Activated CD8-positive, alpha-beta T cell treated with anti-CD3 and anti-CD28 coated beads, Interleukin-2, amount 10 ng/mL, durations not matched to agents 7 days and 5 days (primary cell): Measurements from ENCODE around the gene PITPNM1. TPM values are rescaled to one million over a fixed set of nuclear protein-coding genes. Genes with fewer than 3 reads are reported as not detected.

Experiments used
- ATAC-seq: fragments of 150-1000 bp; cut with Tn5 transposase; one replicate; pipeline ENCODE4 v1.10.0; 2021; ENCODE audit warnings: moderate library complexity
- CTCF ChIA-PET: fragments of 350-600 bp; sonication (Branson Sonifier 250); formaldehyde crosslinking; loops from one replicate; lab custom pipeline; 2021; ENCODE audit warnings: antibody characterized with exemption; lab: Charles Lee
- POLR2A ChIA-PET: fragments of 350-600 bp; sonication (Branson Sonifier 250); formaldehyde crosslinking; loops from one replicate; lab custom pipeline; 2021; ENCODE audit warnings: antibody characterized with exemption; lab: Charles Lee
- DNase-seq: peaks from one replicate; pipeline ENCODE4 v3.0.0-alpha.2; 2020
- H3K27ac Mint-ChIP-seq: one replicate; pipeline ENCODE4 v1.8.0; 2021; ENCODE audit warnings: mild to moderate bottlenecking, mixed read lengths
- H3K27me3 Mint-ChIP-seq: one replicate; pipeline ENCODE4 v1.8.0; 2021; ENCODE audit warnings: low read depth, mixed read lengths
- H3K36me3 Mint-ChIP-seq: one replicate; pipeline ENCODE4 v1.8.0; 2021; ENCODE audit warnings: low read depth, mixed read lengths
- H3K4me1 Mint-ChIP-seq: one replicate; pipeline ENCODE4 v1.8.0; 2021; ENCODE audit warnings: low read depth, mixed read lengths
- H3K4me3 Mint-ChIP-seq: one replicate; pipeline ENCODE4 v1.8.0; 2021; ENCODE audit warnings: mild to moderate bottlenecking, mixed read lengths
- H3K9me3 Mint-ChIP-seq: one replicate; pipeline ENCODE4 v1.8.0; 2022; ENCODE audit warnings: mixed read lengths; ENCODE audit not compliant: insufficient read depth
- total RNA-seq, 2 experiments: library from RNA; stranded (reverse); gene quantifications; one replicate each; pipeline ENCODE4 v1.2.3, GENCODE V29; 2021

PITPNM1 gene
- total RNA-seq, 2 experiments from 2014 or later = 110 to 117 TPM

- ChIA-PET CTCF (interaction anchor here (0.7 to 1.2 kb wide), 5 partner anchors 23 to 162 kb away, joined by 3 to 4 read pairs (median 4); partner anchors contain the start of genes PPP1CA and PTPRCAP), POLR2A (interaction anchor here (0.7 to 2.1 kb wide), 6 partner anchors 21 to 106 kb away, joined by 3 to 11 read pairs (median 6); partner anchors contain the start of genes PPP1CA and PTPRCAP)
- H3K27ac Mint-ChIP-seq = peak overlapping the region; percentile 94
- peaks cover 24% of the 10 kb centered on the region for H3K36me3 Mint-ChIP-seq
- H3K27me3 Mint-ChIP-seq = peaks cover 6% of the 10 kb centered on the region
- ATAC-seq = no peak
- DNase-seq = no peak
- peaks cover 40% of the 10 kb centered on the region for H3K4me1 Mint-ChIP-seq
- H3K9me3 Mint-ChIP-seq = no peaks in the 10 kb centered on the region
- peak overlapping the region; percentile 89 for H3K4me3 Mint-ChIP-seq
These were observed 2.2 kb upstream of the PITPNM1 start for GRCh38 chr11:67507242-67507863.

GRCh38 chr11:67506426-67507051 lies 1.4 kb upstream of the PITPNM1 start:
- Mint-ChIP-seq H3K4me3 (peak overlapping the region; percentile 89), H3K4me1 (peaks cover 40% of the 10 kb centered on the region), H3K36me3 (peaks cover 30% of the 10 kb centered on the region), H3K27ac (peak overlapping the region; percentile 94), H3K9me3 (no peaks in the 10 kb centered on the region), H3K27me3 (peaks cover 6% of the 10 kb centered on the region)
- ChIA-PET CTCF (interaction anchor here (0.6 to 2.3 kb wide), 9 partner anchors 18 to 161 kb away, joined by 3 to 10 read pairs (median 4); partner anchors contain the start of genes PPP1CA and PTPRCAP), POLR2A (interaction anchor here (0.6 to 2.1 kb wide), 6 partner anchors 20 to 69 kb away, joined by 3 to 11 read pairs (median 6); partner anchors contain the start of gene PTPRCAP)
- DNase-seq (no peak), ATAC-seq (no peak)

- ChIA-PET CTCF (interaction anchor here (0.6 to 2.3 kb wide), 16 partner anchors 18 to 153 kb away, joined by 3 to 10 read pairs (median 4); partner anchors contain the start of genes AIP, PPP1CA, PTPRCAP and RAD9A), POLR2A (interaction anchor here (0.6 to 2.0 kb wide), 8 partner anchors 17 to 104 kb away, joined by 3 to 12 read pairs (median 6); partner anchors contain the start of genes AIP, PPP1CA and PTPRCAP)
- Mint-ChIP-seq H3K4me3 (peak overlapping the region; percentile 89), H3K27me3 (peaks cover under 1% of the 10 kb centered on the region), H3K4me1 (peaks cover 45% of the 10 kb centered on the region), H3K27ac (peak overlapping the region; percentile 94), H3K9me3 (no peaks in the 10 kb centered on the region), H3K36me3 (peaks cover 37% of the 10 kb centered on the region)
- DNase-seq (peak; percentile 90), ATAC-seq (peak; percentile 50)
These were observed 638 bp upstream of the PITPNM1 start for GRCh38 chr11:67505605-67506396.

- peaks cover 48% of the 10 kb centered on the region for H3K4me1 Mint-ChIP-seq
These were observed 886 bp downstream of the PITPNM1 start for GRCh38 chr11:67504005-67504949.

GRCh38 chr11:67503119-67504004 lies 1.8 kb downstream of the PITPNM1 start:
- POLR2A ChIA-PET = interaction anchor here (1.9 kb wide), 1 partner anchor 65 kb away, joined by 9 read pairs; the partner anchor contains the start of gene PTPRCAP
- CTCF ChIA-PET = no interaction called here
- H3K27ac Mint-ChIP-seq = peak overlapping the region; percentile 30
- peak overlapping the region; percentile 65 for H3K4me3 Mint-ChIP-seq
- peaks cover 42% of the 10 kb centered on the region for H3K4me1 Mint-ChIP-seq
- no peaks in the 10 kb centered on the region for H3K27me3 Mint-ChIP-seq
- ATAC-seq = no peak
- peaks cover 52% of the 10 kb centered on the region for H3K36me3 Mint-ChIP-seq
- no peak for DNase-seq
- no peaks in the 10 kb centered on the region for H3K9me3 Mint-ChIP-seq

More at GRCh38 chr11:67504005-67504949, 886 bp downstream of the PITPNM1 start:
- POLR2A ChIA-PET = interaction anchor here (0.6 to 2.0 kb wide), 5 partner anchors 20 to 158 kb away, joined by 3 to 12 read pairs (median 3); partner anchors contain the start of genes PPP1CA and PTPRCAP
- DNase-seq = peak; percentile 49
- ATAC-seq = no peak
- H3K27me3 Mint-ChIP-seq = no peaks in the 10 kb centered on the region
- CTCF ChIA-PET = interaction anchor here (2.3 kb wide), 1 partner anchor 103 kb away, joined by 10 read pairs; the partner anchor contains the start of gene PPP1CA
- H3K36me3 Mint-ChIP-seq = peaks cover 47% of the 10 kb centered on the region
- peak overlapping the region; percentile 90 for H3K27ac Mint-ChIP-seq
- peak overlapping the region; percentile 89 for H3K4me3 Mint-ChIP-seq
- no peaks in the 10 kb centered on the region for H3K9me3 Mint-ChIP-seq

GRCh38 chr11:67502328-67502979 lies 2.7 kb downstream of the PITPNM1 start:
- ChIA-PET POLR2A (no interaction called here), CTCF (interaction anchor here (0.9 kb wide), 1 partner anchor 151 kb away, joined by 3 read pairs; no protein-coding TSS in a partner anchor)
- peaks cover 42% of the 10 kb centered on the region for H3K4me1 Mint-ChIP-seq

GRCh38 chr11:67501854-67502253 lies 3.3 kb downstream of the PITPNM1 start:
- Mint-ChIP-seq H3K4me1 (peaks cover 36% of the 10 kb centered on the region), H3K36me3 (peaks cover 49% of the 10 kb centered on the region), H3K9me3 (no peaks in the 10 kb centered on the region), H3K27me3 (no peaks in the 10 kb centered on the region), H3K4me3 (no peak overlapping the region), H3K27ac (no peak overlapping the region)
- DNase-seq (no peak), ATAC-seq (no peak)
- POLR2A ChIA-PET = no interaction called here
- CTCF ChIA-PET = interaction anchor here (0.9 kb wide), 1 partner anchor 150 kb away, joined by 3 read pairs; no protein-coding TSS in a partner anchor

More at GRCh38 chr11:67502328-67502979, 2.7 kb downstream of the PITPNM1 start:
- no peak for DNase-seq
- no peak overlapping the region for H3K27ac Mint-ChIP-seq
- H3K4me3 Mint-ChIP-seq = peak overlapping the region; percentile 65
- ATAC-seq = no peak
- peaks cover 54% of the 10 kb centered on the region for H3K36me3 Mint-ChIP-seq
- no peaks in the 10 kb centered on the region for H3K9me3 Mint-ChIP-seq
- no peaks in the 10 kb centered on the region for H3K27me3 Mint-ChIP-seq

GRCh38 chr11:67500831-67501715 lies 4.1 kb downstream of the PITPNM1 start:
- no peaks in the 10 kb centered on the region for H3K9me3 Mint-ChIP-seq
- ChIA-PET POLR2A (no interaction called here), CTCF (interaction anchor here (0.9 kb wide), 1 partner anchor 10 kb away, joined by 4 read pairs; no protein-coding TSS in a partner anchor)
- peaks cover 28% of the 10 kb centered on the region for H3K4me1 Mint-ChIP-seq
- no peaks in the 10 kb centered on the region for H3K27me3 Mint-ChIP-seq
- ATAC-seq (no peak), DNase-seq (no peak)
- no peak overlapping the region for H3K27ac Mint-ChIP-seq
- H3K4me3 Mint-ChIP-seq = no peak overlapping the region
- peaks cover 44% of the 10 kb centered on the region for H3K36me3 Mint-ChIP-seq

- ChIA-PET CTCF (interaction anchor here (0.9 kb wide), 1 partner anchor 9 kb away, joined by 4 read pairs; no protein-coding TSS in a partner anchor), POLR2A (no interaction called here)
- Mint-ChIP-seq H3K4me3 (no peak overlapping the region), H3K36me3 (peaks cover 45% of the 10 kb centered on the region), H3K27ac (no peak overlapping the region), H3K9me3 (no peaks in the 10 kb centered on the region), H3K27me3 (no peaks in the 10 kb centered on the region), H3K4me1 (peaks cover 22% of the 10 kb centered on the region)
- ATAC-seq = no peak
- no peak for DNase-seq
These were observed 4.7 kb downstream of the PITPNM1 start for GRCh38 chr11:67500484-67500821.
